IMR-90 (cell line): ENCODE data around the gene TMEM200C. TPM values are rescaled to one million over a fixed set of nuclear protein-coding genes. Genes with fewer than 3 reads are reported as not detected.

ENCODE experiments used
- ATAC-seq: fragments of 200-7000 bp; cut with Tn5 transposase; 2 replicates; pipeline ENCODE4 v1.9.1; 2020; ENCODE audit warnings: low read depth, mild to moderate bottlenecking, moderate library complexity
- BruUV-seq: library from RNA; stranded (reverse); fragments of 400-500 nt; replicated peaks from 2 replicates; lab custom pipeline; 2021; lab: Mats Ljungman, UMichigan
- CTCF ChIA-PET: fragments of 300-600 bp; formaldehyde crosslinking; extraction: SDS; loops from one replicate; lab custom pipeline; 2021; ENCODE audit warnings: antibody characterized with exemption; lab: Yijun Ruan, JAX
- POLR2A ChIA-PET: fragments of 300-600 bp; sonication (Branson Sonifier 250); formaldehyde crosslinking; loops from one replicate; lab custom pipeline; 2022; ENCODE audit warnings: antibody characterized with exemption; ENCODE audit not compliant: unreplicated experiment; lab: Charles Lee
- DNase-seq: peaks from one replicate; pipeline ENCODE4 v3.0.0; 2013
- H2AFZ ChIP-seq: replicated peaks from 2 replicates; pipeline ENCODE3; 2013; ENCODE audit warnings: low read length, mild to moderate bottlenecking; ENCODE audit not compliant: poor library complexity
- H2AK5ac ChIP-seq: 2 replicates; pipeline ENCODE4 v1.6.1; 2013; ENCODE audit warnings: low read depth, low read length, inconsistent platforms
- H2AK9ac ChIP-seq: replicated peaks from 2 replicates; pipeline ENCODE3; 2013; ENCODE audit warnings: mild to moderate bottlenecking, low read depth, low read length, moderate library complexity; ENCODE audit not compliant: poor library complexity
- H2BK120ac ChIP-seq: 2 replicates; pipeline ENCODE4 v1.6.1; 2013; ENCODE audit warnings: low read depth, low read length, inconsistent platforms
- H2BK15ac ChIP-seq: 3 replicates; pipeline ENCODE4 v1.6.1; 2013; ENCODE audit warnings: low read depth, low read length, inconsistent platforms
- H2BK20ac ChIP-seq: 2 replicates; pipeline ENCODE4 v1.6.1; 2013; ENCODE audit warnings: low read depth, mild to moderate bottlenecking, inconsistent platforms, low read length, moderate library complexity
- H2BK5ac ChIP-seq: 2 replicates; pipeline ENCODE4 v1.6.1; 2013; ENCODE audit warnings: mild to moderate bottlenecking, low read depth, low read length, inconsistent platforms; ENCODE audit not compliant: poor library complexity, severe bottlenecking
- H3K14ac ChIP-seq: replicated peaks from 2 replicates; pipeline ENCODE4 v1.6.1; 2013; ENCODE audit warnings: low read depth, low read length, inconsistent platforms
- H3K18ac ChIP-seq: 2 replicates; pipeline ENCODE4 v1.6.1; 2013; ENCODE audit warnings: low read depth, low read length, control low read depth
- H3K23ac ChIP-seq: 2 replicates; pipeline ENCODE4 v1.6.1; 2013; ENCODE audit warnings: low read depth, low read length, inconsistent platforms
- H3K27ac ChIP-seq: 2 replicates; pipeline ENCODE4 v1.5.1; 2013; ENCODE audit warnings: mild to moderate bottlenecking, control low read depth, low read length; ENCODE audit not compliant: insufficient read depth
- H3K27me3 ChIP-seq: 2 replicates; pipeline ENCODE4 v1.6.1; 2013; ENCODE audit warnings: low read length; ENCODE audit not compliant: control insufficient read depth, insufficient read depth
- H3K36me3 ChIP-seq: 2 replicates; pipeline ENCODE4 v1.6.1; 2013; ENCODE audit warnings: low read length, mixed read lengths; ENCODE audit not compliant: control insufficient read depth, insufficient read depth
- H3K4ac ChIP-seq: 2 replicates; pipeline ENCODE4 v1.6.1; 2013; ENCODE audit warnings: low read depth, low read length, inconsistent platforms
- H3K4me1 ChIP-seq: 2 replicates; pipeline ENCODE4 v1.6.1; 2013; ENCODE audit warnings: low read length, mixed read lengths; ENCODE audit not compliant: control insufficient read depth, insufficient read depth
- H3K4me2 ChIP-seq: 2 replicates; pipeline ENCODE4 v1.6.1; 2013; ENCODE audit warnings: low read depth, mild to moderate bottlenecking, control low read depth, low read length, moderate library complexity
- H3K4me3 ChIP-seq: 2 replicates; pipeline ENCODE4 v1.5.1; 2013; ENCODE audit warnings: low read depth, mild to moderate bottlenecking, control low read depth, low read length, moderate library complexity; ENCODE audit not compliant: insufficient read depth
- H3K56ac ChIP-seq: 2 replicates; pipeline ENCODE4 v1.6.1; 2013; ENCODE audit warnings: low read length, inconsistent platforms; ENCODE audit not compliant: insufficient read depth; ENCODE audit errors: extremely low read depth
- H3K79me1 ChIP-seq, 2 experiments: 2 replicates each; pipeline ENCODE4 v1.6.1; 2013; ENCODE audit warnings: low read length in 2 of 2, inconsistent platforms in 1 of 2, low read depth in 1 of 2
- H3K9ac ChIP-seq: 2 replicates; pipeline ENCODE4 v1.6.1; 2013; ENCODE audit warnings: low read depth, low read length, control low read depth
- H3K9me1 ChIP-seq: 2 replicates; pipeline ENCODE4 v1.6.1; 2013; ENCODE audit warnings: low read length, inconsistent platforms; ENCODE audit not compliant: insufficient read depth
- H3K9me3 ChIP-seq: 2 replicates; pipeline ENCODE4 v1.6.1; 2013; ENCODE audit warnings: low read length; ENCODE audit not compliant: control insufficient read depth, insufficient read depth
- H4K20me1 ChIP-seq: 2 replicates; pipeline ENCODE4 v1.6.1; 2013; ENCODE audit warnings: low read length, inconsistent platforms; ENCODE audit not compliant: insufficient read depth
- H4K5ac ChIP-seq: 2 replicates; pipeline ENCODE4 v1.6.1; 2013; ENCODE audit warnings: mild to moderate bottlenecking, low read depth, low read length, control low read depth
- H4K8ac ChIP-seq, 2 experiments: 2 replicates each; pipeline ENCODE4 v1.6.1; 2013; ENCODE audit warnings: low read depth in 2 of 2, low read length in 2 of 2, control low read depth in 1 of 2, inconsistent platforms in 1 of 2
- H4K91ac ChIP-seq: 2 replicates; pipeline ENCODE4 v1.6.1; 2013; ENCODE audit warnings: low read depth, low read length, inconsistent platforms; ENCODE audit not compliant: insufficient read depth
- BHLHE40 ChIP-seq: fragments of 150-350 bp; IDR thresholded peaks from 2 replicates; pipeline ENCODE4 v1.6.1; 2016; ENCODE audit warnings: mild to moderate bottlenecking, low read depth, low read length
- CHD1 ChIP-seq: IDR thresholded peaks from 2 replicates; pipeline ENCODE4 v1.6.1; 2012; ENCODE audit warnings: low read depth, low read length, improper control_type of control experiment
- CTCF ChIP-seq: conservative IDR thresholded peaks from 2 replicates; pipeline ENCODE4 v1.5.1; 2012; ENCODE audit warnings: mild to moderate bottlenecking, low read depth, low read length, improper control_type of control experiment
- FOS ChIP-seq: fragments of 150-350 bp; IDR thresholded peaks from 2 replicates; pipeline ENCODE4 v1.6.1; 2016; ENCODE audit warnings: low read depth, low read length
- MAFK ChIP-seq: IDR thresholded peaks from 2 replicates; pipeline ENCODE4 v1.6.1; 2012; ENCODE audit warnings: low read depth, low read length, improper control_type of control experiment
- MAZ ChIP-seq: IDR thresholded peaks from 2 replicates; pipeline ENCODE4 v1.6.1; 2012; ENCODE audit warnings: low read depth, mild to moderate bottlenecking, low read length, improper control_type of control experiment, moderate library complexity, borderline replicate concordance
- POLR2A ChIP-seq: IDR thresholded peaks from 2 replicates; pipeline ENCODE4 v1.6.1; 2012; ENCODE audit warnings: mild to moderate bottlenecking, low read depth, low read length
- RAD21 ChIP-seq: IDR thresholded peaks from 2 replicates; pipeline ENCODE4 v1.6.1; 2012; ENCODE audit warnings: low read length, improper control_type of control experiment
- RCOR1 ChIP-seq: IDR thresholded peaks from 2 replicates; pipeline ENCODE4 v1.6.1; 2012; ENCODE audit warnings: mild to moderate bottlenecking, low read length, improper control_type of control experiment; ENCODE audit not compliant: insufficient replicate concordance
- RFX5 ChIP-seq: IDR thresholded peaks from 2 replicates; pipeline ENCODE4 v1.8.0; 2012; ENCODE audit warnings: low read depth, mild to moderate bottlenecking, low read length, moderate library complexity
- SMC3 ChIP-seq: fragments of 150-350 bp; IDR thresholded peaks from 2 replicates; pipeline ENCODE4 v1.6.1; 2016; ENCODE audit warnings: low read depth, mild to moderate bottlenecking, antibody characterized with exemption, low read length, moderate library complexity
- USF2 ChIP-seq: fragments of 150-350 bp; IDR thresholded peaks from 2 replicates; pipeline ENCODE4 v1.6.1; 2017; ENCODE audit warnings: mild to moderate bottlenecking, antibody characterized with exemption, low read length, low read depth
- WGBS, 2 experiments: methylation state at CpG; one replicate each; pipeline versions ENCODE4 v1.1.5 to v1.1.7; 2013; ENCODE audit warnings: missing lambda C conversion rate in 2 of 2; ENCODE audit not compliant: insufficient read length in 1 of 2; ENCODE audit errors: extremely low coverage in 2 of 2; 5-methylcytosine and 5-hydroxymethylcytosine counted together
- dilution Hi-C: fragments of 300-500 bp; cut with HindIII; formaldehyde crosslinking; loops from one replicate; pipeline ENCODE4 v1.14.3; 2018; ENCODE audit warnings: low sequenced_read_pairs; ENCODE audit not compliant: unreplicated experiment
- in situ Hi-C: fragments of 300-500 bp; cut with MboI; formaldehyde crosslinking; loops from 3 replicates; pipeline ENCODE4 v1.14.3; 2019; ENCODE audit warnings: low sequenced_read_pairs, inconsistent platforms, mixed read lengths
- intact Hi-C: fragments of 100-400 bp; cut with micrococcal nuclease; formaldehyde crosslinking; loops from 2 replicates; pipeline ENCODE4 v1.10.0; 2022
- polyA plus RNA-seq, 3 experiments: library from polyadenylated mRNA; depleted of rRNA; stranded (reverse); fragments of >200 nt; gene quantifications; 2 replicates each; pipeline ENCODE4 v1.2.3, GENCODE V29; 2012; ENCODE audit warnings: low replicate concordance in 1 of 3
- total RNA-seq: library from RNA; depleted of rRNA; stranded (reverse); fragments of >200 nt; gene quantifications from 2 replicates; pipeline ENCODE4 v1.2.3, GENCODE V29; 2012

Gene TMEM200C
- total and polyA plus RNA-seq, 2 of the 4 experiments (the other 2 are of a cell fraction) = 1.4 to 2.5 TPM

GRCh38 chr18:5895876-5896740 lies 786 bp upstream of the TMEM200C start:
- peaks cover 13% of the 10 kb centered on the region; the same call in 1 of the 2 replicates for H3K4me1 ChIP-seq
- H3K27ac ChIP-seq = peak overlapping the region; percentile 96
- TF ChIP-seq POLR2A = peak; percentile 77; the same call in 1 of the 2 replicates
- TF ChIP-seq BHLHE40 = no peak
- TF ChIP-seq RAD21 = peak; percentile 16; the same call in 1 of the 2 replicates
- TF ChIP-seq CTCF = no peak
- no peak for TF ChIP-seq SMC3
- no peak for TF ChIP-seq RFX5
- peak; percentile 29 for TF ChIP-seq RCOR1
- TF ChIP-seq CHD1 = no peak
- no peak for TF ChIP-seq FOS
- TF ChIP-seq MAFK = no peak
- no peak for TF ChIP-seq USF2
- TF ChIP-seq MAZ = peak; percentile 79; the same call in 1 of the 2 replicates
- DNase-seq = peak; percentile 74
- no peaks in the 10 kb centered on the region for H3K9me3 ChIP-seq
- ChIA-PET POLR2A (interaction anchor here (0.6 kb wide), 1 partner anchor 149 kb away, joined by 3 read pairs; no protein-coding TSS in a partner anchor), CTCF (interaction anchor here (0.7 kb wide), 1 partner anchor 14 kb away, joined by 3 read pairs; no protein-coding TSS in a partner anchor)
- dilution Hi-C loops = no loop called here
- in situ Hi-C loops = no loop called here
- H3K9ac ChIP-seq = peak overlapping the region; percentile 94
- H3K18ac ChIP-seq = peak overlapping the region; percentile 93
- peaks cover 11% of the 10 kb centered on the region; the same call in 1 of the 2 replicates for H3K9me1 ChIP-seq
- peaks cover 5% of the 10 kb centered on the region; the same call in 1 of the 2 replicates for H4K20me1 ChIP-seq
- peak overlapping the region; percentile 55; the same call in 1 of the 2 replicates for H3K23ac ChIP-seq
- BruUV-seq = no TSS peak
- H3K4me2 ChIP-seq = peak overlapping the region; percentile 93
- H3K56ac ChIP-seq = peak overlapping the region; percentile 57; the same call in 1 of the 2 replicates
- no peak overlapping the region for H2BK15ac ChIP-seq
- H3K14ac ChIP-seq = peak overlapping the region; percentile 74
- H3K36me3 ChIP-seq = peaks cover 6% of the 10 kb centered on the region; the same call in 1 of the 2 replicates
- peak overlapping the region; percentile 94 for H2AFZ ChIP-seq
- H2AK5ac ChIP-seq = peak overlapping the region; percentile 25; the same call in 1 of the 2 replicates
- H4K91ac ChIP-seq = peak overlapping the region; percentile 67
- H3K4me3 ChIP-seq = peak overlapping the region; percentile 99
- H2BK120ac ChIP-seq = peak overlapping the region; percentile 66
- 0% methylated on average over 10 of the region's 41 CpGs; no CpG with 5 or more reads in 1 of the 2 experiments for WGBS, 2 experiments
- H4K8ac ChIP-seq = peak overlapping the region; percentile 70 to 73
- H3K27me3 ChIP-seq = no peaks in the 10 kb centered on the region
- H2AK9ac ChIP-seq = peak overlapping the region; percentile 35
- H2BK5ac ChIP-seq = peak overlapping the region; percentile 46
- peak overlapping the region; percentile 93 for H4K5ac ChIP-seq
- intact Hi-C loops = loop anchor here (5.0 kb wide), 1 partner anchor 161 kb away; no protein-coding TSS in a partner anchor
- peaks cover 4 to 18% of the 10 kb centered on the region in 2 experiments; a peak in 3 of 4 replicates for H3K79me1 ChIP-seq
- no peak overlapping the region for H2BK20ac ChIP-seq
- peak overlapping the region; percentile 77 for H3K4ac ChIP-seq
- peak; percentile 73 for ATAC-seq
